GM18861 (cell line): ENCODE data around the gene OR51B4.
"Not testable (repeated sequence)": the region's sequence is repeated elsewhere in the genome, so short reads cannot be mapped to it uniquely, and the experiment has no call there.

Experiments used
- ATAC-seq: cut with Tn5 transposase; IDR thresholded peaks from one replicate; pipeline ENCODE4 v1.9.1; 2021; ENCODE audit not compliant: unreplicated experiment

Gene OR51B4

GRCh38 chr11:5297721-5298323 is 3.9 kb downstream of the OR51B4 start:
- ATAC-seq, result no peak

GRCh38 chr11:5294342-5294995 is 7.3 kb downstream of the OR51B4 start:
- not testable (repeated sequence) for ATAC-seq

GRCh38 chr11:5293028-5293427 is 8.7 kb downstream of the OR51B4 start:
- no peak for ATAC-seq

GRCh38 chr11:5291207-5291838 is 10.4 kb downstream of the OR51B4 start:
- ATAC-seq, result peak; percentile 92

- ATAC-seq, result no peak
Observed at GRCh38 chr11:5290106-5290505, 11.6 kb downstream of the OR51B4 start.

GRCh38 chr11:5289696-5290095 is 12.1 kb downstream of the OR51B4 start:
- ATAC-seq, result no peak

GRCh38 chr11:5288906-5289550 is 12.7 kb downstream of the OR51B4 start:
- no peak for ATAC-seq

GRCh38 chr11:5288108-5288905 is 13.4 kb downstream of the OR51B4 start:
- ATAC-seq, result no peak

- ATAC-seq, result no peak
Observed at GRCh38 chr11:5286901-5287300, 14.8 kb downstream of the OR51B4 start.

GRCh38 chr11:5286351-5286750 is 15.4 kb downstream of the OR51B4 start:
- no peak for ATAC-seq

- ATAC-seq, result no peak
Observed at GRCh38 chr11:5285703-5286340, 15.9 kb downstream of the OR51B4 start.

GRCh38 chr11:5284637-5285036 is 17.1 kb downstream of the OR51B4 start:
- no peak for ATAC-seq

GRCh38 chr11:5283882-5284281 is 17.9 kb downstream of the OR51B4 start:
- ATAC-seq, result no peak

GRCh38 chr11:5283086-5283485 is 18.7 kb downstream of the OR51B4 start:
- ATAC-seq, result no peak

- no peak for ATAC-seq
Observed at GRCh38 chr11:5282628-5283027, 19.1 kb downstream of the OR51B4 start.

- ATAC-seq, result no peak
Observed at GRCh38 chr11:5281596-5281995, 20.1 kb downstream of the OR51B4 start.

GRCh38 chr11:5280582-5281102 is 21.1 kb downstream of the OR51B4 start:
- ATAC-seq, result peak; percentile 97

GRCh38 chr11:5279471-5280090 is 22.2 kb downstream of the OR51B4 start:
- ATAC-seq, result no peak

- ATAC-seq, result peak; percentile 48
Observed at GRCh38 chr11:5277807-5278382, 23.9 kb downstream of the OR51B4 start.

- no peak for ATAC-seq
Observed at GRCh38 chr11:5276697-5277096, 25.0 kb downstream of the OR51B4 start.
